B cell (primary cell): Measurements from ENCODE around the gene MYZAP.

Experiments
- EZH2 ChIP-seq: IDR thresholded peaks from 2 replicates; pipeline ENCODE4 v1.6.1; 2012; ENCODE audit warnings: borderline replicate concordance, low read depth, mild to moderate bottlenecking, moderate library complexity, low read length; ENCODE audit not compliant: insufficient read depth, poor library complexity, severe bottlenecking
- TF ChIP-seq, protein P1 (sequence below): fragments of 200-600 bp; IDR thresholded peaks from one replicate; pipeline ENCODE4 v1.8.0; 2022; ENCODE audit warnings: antibody characterized with exemption, mild to moderate bottlenecking

DNA sequence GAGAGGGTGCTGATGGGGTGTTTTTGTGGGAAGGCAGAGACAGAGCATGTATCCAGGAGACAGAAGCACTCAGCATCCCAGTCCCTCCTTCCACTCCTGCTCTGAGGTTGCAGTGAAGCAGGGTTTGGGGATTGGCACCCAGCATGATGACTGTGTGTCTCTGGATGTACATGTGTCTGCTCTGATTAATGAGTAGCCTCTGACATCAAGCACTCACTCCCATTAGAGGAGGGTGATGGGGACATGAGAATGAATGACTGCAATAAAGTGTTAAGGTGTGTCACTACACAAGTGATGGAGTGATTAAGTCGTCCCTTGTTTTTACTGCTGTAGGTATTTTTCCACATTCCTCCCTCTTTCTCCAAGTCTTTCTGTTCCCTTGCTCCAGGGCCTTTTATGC, 9.6 kb upstream of the MYZAP start:
- TF ChIP-seq, protein P1, sequence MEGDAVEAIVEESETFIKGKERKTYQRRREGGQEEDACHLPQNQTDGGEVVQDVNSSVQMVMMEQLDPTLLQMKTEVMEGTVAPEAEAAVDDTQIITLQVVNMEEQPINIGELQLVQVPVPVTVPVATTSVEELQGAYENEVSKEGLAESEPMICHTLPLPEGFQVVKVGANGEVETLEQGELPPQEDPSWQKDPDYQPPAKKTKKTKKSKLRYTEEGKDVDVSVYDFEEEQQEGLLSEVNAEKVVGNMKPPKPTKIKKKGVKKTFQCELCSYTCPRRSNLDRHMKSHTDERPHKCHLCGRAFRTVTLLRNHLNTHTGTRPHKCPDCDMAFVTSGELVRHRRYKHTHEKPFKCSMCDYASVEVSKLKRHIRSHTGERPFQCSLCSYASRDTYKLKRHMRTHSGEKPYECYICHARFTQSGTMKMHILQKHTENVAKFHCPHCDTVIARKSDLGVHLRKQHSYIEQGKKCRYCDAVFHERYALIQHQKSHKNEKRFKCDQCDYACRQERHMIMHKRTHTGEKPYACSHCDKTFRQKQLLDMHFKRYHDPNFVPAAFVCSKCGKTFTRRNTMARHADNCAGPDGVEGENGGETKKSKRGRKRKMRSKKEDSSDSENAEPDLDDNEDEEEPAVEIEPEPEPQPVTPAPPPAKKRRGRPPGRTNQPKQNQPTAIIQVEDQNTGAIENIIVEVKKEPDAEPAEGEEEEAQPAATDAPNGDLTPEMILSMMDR, result no peak
- no peak for TF ChIP-seq EZH2
